T-helper 9 cell (primary cell): ENCODE measurements around the gene COL5A1.

Experiments
- DNase-seq: peaks from one replicate; pipeline ENCODE4 v3.0.0-alpha.2; 2020

The COL5A1 gene

GRCh38 chr9:134750450-134751155, 109.0 kb downstream of the COL5A1 start:
- DNase-seq: no peak

- DNase-seq: no peak
These were observed 110.0 kb downstream of the COL5A1 start for GRCh38 chr9:134751622-134752021.

- DNase-seq: no peak
These were observed 111.0 kb downstream of the COL5A1 start for GRCh38 chr9:134752471-134753168.

- no peak for DNase-seq
These were observed 111.6 kb downstream of the COL5A1 start for GRCh38 chr9:134753191-134753590.

GRCh38 chr9:134755221-134755907, 113.8 kb downstream of the COL5A1 start:
- DNase-seq: no peak

- DNase-seq: no peak
These were observed 114.5 kb downstream of the COL5A1 start for GRCh38 chr9:134756098-134756497.

- no peak for DNase-seq
These were observed 115.8 kb downstream of the COL5A1 start for GRCh38 chr9:134757216-134757975.

GRCh38 chr9:134758949-134759607, 117.5 kb downstream of the COL5A1 start:
- no peak for DNase-seq

GRCh38 chr9:134759913-134760312, 118.3 kb downstream of the COL5A1 start:
- DNase-seq: no peak

GRCh38 chr9:134760750-134761420, 119.3 kb downstream of the COL5A1 start:
- no peak for DNase-seq

GRCh38 chr9:134764473-134765269, 123.1 kb downstream of the COL5A1 start:
- DNase-seq: no peak

GRCh38 chr9:134765785-134766184, 124.2 kb downstream of the COL5A1 start:
- no peak for DNase-seq

GRCh38 chr9:134766587-134766986, 125.0 kb downstream of the COL5A1 start:
- no peak for DNase-seq

- no peak for DNase-seq
These were observed 126.7 kb downstream of the COL5A1 start for GRCh38 chr9:134768332-134768708.

- DNase-seq: no peak
These were observed 127.2 kb downstream of the COL5A1 start for GRCh38 chr9:134768709-134769351.

GRCh38 chr9:134770972-134771971, 129.7 kb downstream of the COL5A1 start:
- no peak for DNase-seq

- no peak for DNase-seq
These were observed 130.7 kb downstream of the COL5A1 start for GRCh38 chr9:134772331-134772730.

GRCh38 chr9:134773842-134774241, 132.2 kb downstream of the COL5A1 start:
- DNase-seq: no peak

- DNase-seq: no peak
These were observed 132.8 kb downstream of the COL5A1 start for GRCh38 chr9:134774410-134774809.
